CD14-positive monocyte (primary cell): ENCODE data around the gene ANKRD18B. TPM values are rescaled to one million over a fixed set of nuclear protein-coding genes. Genes with fewer than 3 reads are reported as not detected.
"Not testable (repeated sequence)": the region's sequence is repeated elsewhere in the genome, so short reads cannot be mapped to it uniquely, and the experiment has no call there.

Experiments
- DNase-seq, 3 donors: peaks; one replicate each; pipeline ENCODE4 v3.0.0-alpha.2; 2011 to 2022
- H2AFZ ChIP-seq: 2 replicates; pipeline ENCODE4 v1.6.0; 2012; ENCODE audit warnings: mild to moderate bottlenecking, low read depth, low read length, inconsistent platforms; ENCODE audit not compliant: insufficient read depth, poor library complexity, severe bottlenecking
- H3K27ac ChIP-seq, 2 donors: 1 replicate in 1 of 2; 2 replicates in 1 of 2; pipeline ENCODE4 v1.5.1; 2012 to 2013; ENCODE audit warnings: low read length in 2 of 2, control low read depth in 1 of 2, inconsistent platforms in 1 of 2, low read depth in 1 of 2, mild to moderate bottlenecking in 1 of 2
- H3K27me3 ChIP-seq, 2 donors: one replicate each; pipeline versions ENCODE4 v1.6.0 to v1.6.1; 2011 to 2013; ENCODE audit warnings: low read length in 2 of 2; ENCODE audit not compliant: control insufficient read depth in 2 of 2, insufficient read depth in 2 of 2
- H3K36me3 ChIP-seq, 2 donors: replicated peaks in 1 of 2; 1 replicate in 1 of 2; 2 replicates in 1 of 2; pipeline versions ENCODE4 v1.5.1 to v1.6.1; 2012 to 2013; ENCODE audit warnings: low read length in 2 of 2, control low read depth in 1 of 2, inconsistent platforms in 1 of 2, mild to moderate bottlenecking in 1 of 2; ENCODE audit not compliant: insufficient read depth in 2 of 2, control insufficient read depth in 1 of 2
- H3K4me1 ChIP-seq, 2 donors: 1 replicate in 1 of 2; 2 replicates in 1 of 2; pipeline versions ENCODE4 v1.5.1 to v1.6.1; 2012 to 2013; ENCODE audit warnings: low read length in 2 of 2, control low read depth in 1 of 2, inconsistent platforms in 1 of 2, mild to moderate bottlenecking in 1 of 2, moderate library complexity in 1 of 2; ENCODE audit not compliant: insufficient read depth in 2 of 2, control insufficient read depth in 1 of 2
- H3K4me2 ChIP-seq: replicated peaks from 2 replicates; pipeline ENCODE3; 2012; ENCODE audit warnings: low read length, moderate library complexity, mild to moderate bottlenecking; ENCODE audit not compliant: poor library complexity, severe bottlenecking; ENCODE audit errors: extremely low read depth
- H3K4me3 ChIP-seq, 3 experiments: fragments of 200-600 bp in 1 of 3; sonication (generic) in 1 of 3; replicated peaks in 1 of 3; 1 replicate in 2 of 3; 2 replicates in 1 of 3; pipeline ENCODE4 v1.5.1; 2011 to 2013; ENCODE audit warnings: low read length in 3 of 3, mild to moderate bottlenecking in 3 of 3, control low read depth in 2 of 3, low read depth in 2 of 3, inconsistent platforms in 1 of 3, moderate library complexity in 1 of 3
- H3K79me2 ChIP-seq: 2 replicates; pipeline ENCODE4 v1.6.0; 2012; ENCODE audit warnings: mild to moderate bottlenecking, control low read depth, inconsistent platforms, low read length, moderate library complexity; ENCODE audit not compliant: insufficient read depth
- H3K9ac ChIP-seq: 2 replicates; pipeline ENCODE4 v1.6.0; 2017; ENCODE audit warnings: low read length, mild to moderate bottlenecking; ENCODE audit not compliant: insufficient read depth, poor library complexity, severe bottlenecking
- H3K9me3 ChIP-seq, 2 donors: replicated peaks in 1 of 2; 1 replicate in 1 of 2; 2 replicates in 1 of 2; pipeline versions ENCODE4 v1.5.1 to v1.6.1; 2012 to 2013; ENCODE audit warnings: low read length in 2 of 2, control low read depth in 1 of 2; ENCODE audit not compliant: control insufficient read depth in 1 of 2, insufficient read depth in 1 of 2
- H4K20me1 ChIP-seq: 2 replicates; pipeline ENCODE4 v1.6.0; 2012; ENCODE audit warnings: mild to moderate bottlenecking, low read length, control low read depth, moderate library complexity; ENCODE audit not compliant: insufficient read depth
- H3K27ac Mint-ChIP-seq, 7 donors: one replicate each; pipeline ENCODE4 v1.8.0; 2020; ENCODE audit warnings: mild to moderate bottlenecking in 7 of 7, mixed read lengths in 7 of 7, moderate library complexity in 6 of 7, inconsistent platforms in 2 of 7
- H3K27me3 Mint-ChIP-seq, 3 donors: one replicate each; pipeline ENCODE4 v1.8.0; 2021 to 2022; ENCODE audit warnings: low read depth in 3 of 3, mild to moderate bottlenecking in 3 of 3, mixed read lengths in 3 of 3, moderate library complexity in 3 of 3, inconsistent platforms in 1 of 3
- H3K36me3 Mint-ChIP-seq, 2 donors: one replicate each; pipeline ENCODE4 v1.8.0; 2020; ENCODE audit warnings: mixed read lengths in 2 of 2, inconsistent platforms in 1 of 2, mild to moderate bottlenecking in 1 of 2
- H3K4me1 Mint-ChIP-seq: one replicate; pipeline ENCODE4 v1.8.0; 2020; ENCODE audit warnings: mild to moderate bottlenecking, mixed read lengths
- H3K4me3 Mint-ChIP-seq, 2 donors: one replicate each; pipeline ENCODE4 v1.8.0; 2020; ENCODE audit warnings: mild to moderate bottlenecking in 2 of 2, mixed read lengths in 2 of 2, moderate library complexity in 1 of 2
- H3K9me3 Mint-ChIP-seq, 7 donors: one replicate each; pipeline ENCODE4 v1.8.0; 2020 to 2022; ENCODE audit warnings: mixed read lengths in 7 of 7, mild to moderate bottlenecking in 6 of 7, moderate library complexity in 6 of 7, inconsistent platforms in 2 of 7
- WGBS: methylation state at CpG from one replicate; pipeline ENCODE4 v1.1.5; 2013; ENCODE audit warnings: missing lambda C conversion rate; ENCODE audit not compliant: insufficient coverage; 5-methylcytosine and 5-hydroxymethylcytosine counted together
- intact Hi-C, 2 donors: fragments of 100-400 bp; cut with micrococcal nuclease; formaldehyde crosslinking; loops; one replicate each; pipeline versions ENCODE4 v1.15.0 to v1.15.1; 2023
- polyA plus RNA-seq, 3 donors: library from polyadenylated mRNA; depleted of rRNA in 1 of 3; unstranded in 2 of 3; stranded (reverse) in 1 of 3; fragments of 300-500 nt in 2 of 3; fragments of >200 nt in 1 of 3; fragmentation: Illumina TruSeq in 2 of 3; gene quantifications; 1 replicate in 2 of 3; 2 replicates in 1 of 3; pipeline ENCODE4 v1.2.3, GENCODE V29; 2012 to 2021
- TF ChIP-seq, protein P1 (sequence below): fragments of 200-600 bp; IDR thresholded peaks from one replicate; pipeline ENCODE4 v1.8.0; 2022; ENCODE audit warnings: antibody characterized with exemption, mild to moderate bottlenecking

ANKRD18B gene
- polyA plus RNA-seq, 3 donors, result not detected

- H3K79me2 ChIP-seq, intact Hi-C loops, H4K20me1 ChIP-seq, H3K4me3 ChIP-seq, H3K27ac ChIP-seq, H3K36me3 ChIP-seq, H3K4me2 ChIP-seq, H3K9ac ChIP-seq, H3K4me1 Mint-ChIP-seq, H3K27ac Mint-ChIP-seq, H3K9me3 ChIP-seq, DNase-seq, H2AFZ ChIP-seq, H3K36me3 Mint-ChIP-seq, H3K9me3 Mint-ChIP-seq: not testable (repeated sequence)
- Histone ChIP-seq H3K4me1 (peaks cover 6 to 15% of the 10 kb centered on the region in 2 donors), H3K27me3 (peaks cover 21 to 41% of the 10 kb centered on the region in 2 donors)
- H3K4me3 Mint-ChIP-seq, result peak overlapping the region in 1 of 2 donors; percentile 56
- 100% methylated on average over 1 of the region's 6 CpGs for WGBS
- peaks cover 44 to 57% (median 45%) of the 10 kb centered on the region in 3 donors for H3K27me3 Mint-ChIP-seq
These were observed 2.2 kb upstream of the ANKRD18B start for GRCh38 chr9:33521861-33522260.

GRCh38 chr9:33524306-33524947, 376 bp downstream of the ANKRD18B start:
- Mint-ChIP-seq H3K36me3 (no peaks in the 10 kb centered on the region), H3K4me1 (peaks cover 8% of the 10 kb centered on the region), H3K27ac (no peak overlapping the region), H3K4me3 (peak overlapping the region; percentile 66 to 89), H3K27me3 (peaks cover 54 to 71% (median 58%) of the 10 kb centered on the region in 3 donors), H3K9me3 (peaks cover 0 to 3% (median 0%) of the 10 kb centered on the region in 7 donors)
- H3K79me2 ChIP-seq, result no peaks in the 10 kb centered on the region
- no peak overlapping the region for H3K27ac ChIP-seq
- H3K27me3 ChIP-seq, result peaks cover 21 to 54% of the 10 kb centered on the region in 2 donors
- WGBS, result under 1% methylated on average over 33 of the region's 45 CpGs
- H3K9ac ChIP-seq, result no peak overlapping the region
- no peaks in the 10 kb centered on the region for H3K36me3 ChIP-seq
- no peaks in the 10 kb centered on the region for H3K9me3 ChIP-seq
- DNase-seq, result no peak
- peaks cover 6 to 15% of the 10 kb centered on the region in 2 donors for H3K4me1 ChIP-seq
- H3K4me2 ChIP-seq, result peak overlapping the region; percentile 67
- TF ChIP-seq, protein P1, sequence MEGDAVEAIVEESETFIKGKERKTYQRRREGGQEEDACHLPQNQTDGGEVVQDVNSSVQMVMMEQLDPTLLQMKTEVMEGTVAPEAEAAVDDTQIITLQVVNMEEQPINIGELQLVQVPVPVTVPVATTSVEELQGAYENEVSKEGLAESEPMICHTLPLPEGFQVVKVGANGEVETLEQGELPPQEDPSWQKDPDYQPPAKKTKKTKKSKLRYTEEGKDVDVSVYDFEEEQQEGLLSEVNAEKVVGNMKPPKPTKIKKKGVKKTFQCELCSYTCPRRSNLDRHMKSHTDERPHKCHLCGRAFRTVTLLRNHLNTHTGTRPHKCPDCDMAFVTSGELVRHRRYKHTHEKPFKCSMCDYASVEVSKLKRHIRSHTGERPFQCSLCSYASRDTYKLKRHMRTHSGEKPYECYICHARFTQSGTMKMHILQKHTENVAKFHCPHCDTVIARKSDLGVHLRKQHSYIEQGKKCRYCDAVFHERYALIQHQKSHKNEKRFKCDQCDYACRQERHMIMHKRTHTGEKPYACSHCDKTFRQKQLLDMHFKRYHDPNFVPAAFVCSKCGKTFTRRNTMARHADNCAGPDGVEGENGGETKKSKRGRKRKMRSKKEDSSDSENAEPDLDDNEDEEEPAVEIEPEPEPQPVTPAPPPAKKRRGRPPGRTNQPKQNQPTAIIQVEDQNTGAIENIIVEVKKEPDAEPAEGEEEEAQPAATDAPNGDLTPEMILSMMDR, result no peak
- intact Hi-C loops, result no loop called here
- H2AFZ ChIP-seq, result peak overlapping the region; percentile 50
- H4K20me1 ChIP-seq, result no peaks in the 10 kb centered on the region
- H3K4me3 ChIP-seq, result peak overlapping the region in 1 of 3 experiments; percentile 54

DNA sequence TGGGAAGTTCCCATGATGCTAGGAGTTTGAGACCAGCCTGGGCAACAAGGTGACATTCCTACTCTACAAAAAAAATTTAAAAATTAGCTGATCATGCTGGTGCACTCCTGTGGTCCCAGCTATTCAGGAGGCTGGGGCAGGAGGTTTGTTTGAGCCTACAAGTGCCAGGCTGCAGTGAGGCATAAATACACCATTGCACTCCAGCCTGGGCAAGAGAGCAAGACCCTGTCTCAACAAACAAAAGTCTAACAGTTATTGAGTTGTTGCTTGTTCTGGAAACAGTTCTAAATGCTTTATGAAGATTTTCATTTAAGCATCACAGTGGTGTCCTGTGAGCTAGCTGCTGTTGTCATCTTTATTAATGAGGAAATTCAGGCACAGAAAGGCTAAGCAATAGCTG, 4.0 kb downstream of the ANKRD18B start:
- H3K4me3 Mint-ChIP-seq, H3K36me3 Mint-ChIP-seq, H3K4me2 ChIP-seq: not testable (repeated sequence)

GRCh38 chr9:33533958-33534357, 9.9 kb downstream of the ANKRD18B start:
- H3K79me2 ChIP-seq, H3K36me3 ChIP-seq, H3K9ac ChIP-seq, H3K27me3 ChIP-seq, H3K4me1 Mint-ChIP-seq, H3K36me3 Mint-ChIP-seq, intact Hi-C loops, H3K4me2 ChIP-seq, H3K9me3 Mint-ChIP-seq, H3K4me3 Mint-ChIP-seq, H3K27ac Mint-ChIP-seq, H2AFZ ChIP-seq, H4K20me1 ChIP-seq, H3K4me1 ChIP-seq, H3K4me3 ChIP-seq, H3K9me3 ChIP-seq, H3K27ac ChIP-seq, DNase-seq: not testable (repeated sequence)
- H3K27me3 Mint-ChIP-seq, result peaks cover 4 to 25% (median 8%) of the 10 kb centered on the region in 3 donors
- WGBS, result 100% methylated on average over 1 of the region's 3 CpGs

More for the DNA sequence above, 4.0 kb downstream of the ANKRD18B start:
- DNase-seq, H3K27ac ChIP-seq, intact Hi-C loops, H2AFZ ChIP-seq, H3K79me2 ChIP-seq, H3K4me1 Mint-ChIP-seq, H3K9ac ChIP-seq, H3K36me3 ChIP-seq, H3K9me3 ChIP-seq, H3K9me3 Mint-ChIP-seq, H3K27ac Mint-ChIP-seq, H4K20me1 ChIP-seq, H3K4me3 ChIP-seq: not testable (repeated sequence)
- Histone ChIP-seq H3K27me3 (peaks cover 16 to 45% of the 10 kb centered on the region in 2 donors), H3K4me1 (peaks cover 6 to 15% of the 10 kb centered on the region in 2 donors)
- peaks cover 41 to 68% (median 47%) of the 10 kb centered on the region in 3 donors for H3K27me3 Mint-ChIP-seq
